NCI-H345 treated with DMSO at 0.1 percent for 48 hours (cell line): ENCODE measurements around the gene BCAR3.

Source experiments
- DNase-seq: peaks from one replicate; lab custom pipeline; 2025; ENCODE audit not compliant: unreplicated experiment; lab: John Stamatoyannopoulos, UW

BCAR3 gene

DNA sequence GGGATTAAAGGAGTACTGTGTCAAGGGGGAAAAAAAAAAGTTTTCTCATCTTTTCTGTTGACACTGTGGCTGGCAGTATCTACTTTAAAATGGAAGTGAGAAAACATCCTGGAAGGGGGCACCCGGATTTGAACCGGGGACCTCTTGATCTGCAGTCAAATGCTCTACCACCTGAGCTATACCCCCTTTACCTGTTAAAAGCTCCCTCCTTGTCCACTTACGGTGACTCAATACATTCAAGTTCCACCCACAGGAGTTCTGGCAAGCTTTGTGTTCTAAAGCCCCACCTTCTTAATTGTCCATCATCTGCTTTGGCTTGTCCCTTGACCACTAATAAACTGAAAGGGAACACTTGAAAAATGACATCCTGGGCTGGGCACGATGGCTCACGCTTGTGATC is 165.5 kb downstream of the BCAR3 start:
- no peak for DNase-seq
